Non-pigmented ciliary epithelial cell (primary cell): Measurements from ENCODE around the gene DDI1.

ENCODE experiments used
- DNase-seq: peaks from one replicate; pipeline ENCODE4 v3.0.0-alpha.2; 2010; ENCODE audit warnings: low read depth

Gene DDI1

GRCh38 chr11:104078245-104078644 is 41.8 kb downstream of the DDI1 start:
- no peak for DNase-seq

GRCh38 chr11:104078995-104079394 is 42.6 kb downstream of the DDI1 start:
- no peak for DNase-seq

GRCh38 chr11:104086621-104087020 is 50.2 kb downstream of the DDI1 start:
- DNase-seq: no peak
